Fibroblast of the aortic adventitia (primary cell): ENCODE data around the gene MARCHF9. TPM values are rescaled to one million over a fixed set of nuclear protein-coding genes. Genes with fewer than 3 reads are reported as not detected.
"Not testable (repeated sequence)": the region's sequence is repeated elsewhere in the genome, so short reads cannot be mapped to it uniquely, and the experiment has no call there.

Experiments
- DNase-seq: peaks from one replicate; pipeline ENCODE4 v3.0.0-alpha.2; 2010; ENCODE audit warnings: low read depth
- H3K4me3 ChIP-seq: 2 replicates; pipeline ENCODE4 v1.5.1; 2011; ENCODE audit warnings: low read depth, mild to moderate bottlenecking, control low read depth, low read length, moderate library complexity
- CTCF ChIP-seq: IDR thresholded peaks from 2 replicates; pipeline ENCODE4 v1.5.1; 2011; ENCODE audit warnings: mild to moderate bottlenecking, low read length, control low read depth, inconsistent platforms; ENCODE audit not compliant: insufficient read depth
- total RNA-seq: library from RNA; depleted of rRNA; stranded (reverse); fragments of >200 nt; gene quantifications from 2 replicates; pipeline ENCODE4 v1.2.3, GENCODE V29; 2012; ENCODE audit warnings: low replicate concordance

The MARCHF9 gene
- total RNA-seq, 1 donor, result 2.1 TPM

- no peak for DNase-seq
- no peak overlapping the region for H3K4me3 ChIP-seq
- no peak for TF ChIP-seq CTCF
Measured at GRCh38 chr12:57720606-57721595, 34.0 kb upstream of the MARCHF9 start.

- H3K4me3 ChIP-seq, DNase-seq: not testable (repeated sequence)
Measured at GRCh38 chr12:57721846-57722608, 32.9 kb upstream of the MARCHF9 start.

GRCh38 chr12:57722716-57723629 lies 31.9 kb upstream of the MARCHF9 start:
- no peak for TF ChIP-seq CTCF
- DNase-seq, result no peak
- H3K4me3 ChIP-seq, result no peak overlapping the region

- DNase-seq, result no peak
- no peak overlapping the region for H3K4me3 ChIP-seq
- TF ChIP-seq CTCF, result no peak
Measured at GRCh38 chr12:57723630-57723962, 31.3 kb upstream of the MARCHF9 start.

GRCh38 chr12:57724003-57724935 lies 30.6 kb upstream of the MARCHF9 start:
- TF ChIP-seq CTCF, result no peak
- H3K4me3 ChIP-seq, result no peak overlapping the region
- no peak for DNase-seq

- DNase-seq, result no peak
- no peak for TF ChIP-seq CTCF
- H3K4me3 ChIP-seq, result no peak overlapping the region
Measured at GRCh38 chr12:57724936-57725740, 29.8 kb upstream of the MARCHF9 start.
